Gastrocnemius medialis (tissue), 4 donors: ENCODE results near the gene NLGN1. TPM values are rescaled to one million over a fixed set of nuclear protein-coding genes. Genes with fewer than 3 reads are reported as not detected.

Source experiments
- ATAC-seq, 2 donors: fragments of 150-250 bp; one replicate each; pipeline ENCODE4 v1.9.1; 2016
- DNase-seq, 2 donors: peaks; one replicate each; pipeline ENCODE4 v3.0.0-alpha.2; 2019
- H3K27ac ChIP-seq, 4 donors: fragments of 200-600 bp; sonication (generic); 1 replicate in 1 of 4; 2 replicates in 3 of 4; pipeline ENCODE4 v1.5.1; 2016 to 2018; ENCODE audit warnings: mild to moderate bottlenecking in 2 of 4, moderate library complexity in 1 of 4
- H3K27me3 ChIP-seq, 3 donors: fragments of 200-600 bp; sonication (generic) in 2 of 3; 1 replicate in 1 of 3; 2 replicates in 2 of 3; pipeline versions ENCODE4 v1.5.1 to v1.6.0; 2016 to 2019; ENCODE audit warnings: mild to moderate bottlenecking in 1 of 3, moderate library complexity in 1 of 3
- H3K36me3 ChIP-seq, 2 donors: fragments of 200-600 bp; sonication (generic) in 1 of 2; one replicate each; pipeline ENCODE4 v1.5.1; 2017 to 2018
- H3K4me1 ChIP-seq, 2 donors: fragments of 200-600 bp; sonication (generic) in 1 of 2; one replicate each; pipeline ENCODE4 v1.5.1; 2016 to 2017; ENCODE audit warnings: mild to moderate bottlenecking in 2 of 2
- H3K4me3 ChIP-seq, 4 donors: fragments of 200-600 bp; sonication (generic) in 3 of 4; 1 replicate in 1 of 4; 2 replicates in 3 of 4; pipeline ENCODE4 v1.5.1; 2016 to 2019; ENCODE audit warnings: mild to moderate bottlenecking in 2 of 4
- H3K9me3 ChIP-seq, 3 donors: fragments of 200-600 bp; sonication (generic) in 2 of 3; 1 replicate in 1 of 3; 2 replicates in 2 of 3; pipeline ENCODE4 v1.5.1; 2016 to 2019
- POLR2A ChIP-seq, 2 donors: fragments of 450-650 bp; IDR thresholded peaks; one replicate each; pipeline ENCODE4 v1.6.1; 2017; ENCODE audit warnings: antibody characterized with exemption in 2 of 2, mild to moderate bottlenecking in 2 of 2, moderate library complexity in 2 of 2
- in situ Hi-C, 4 donors: fragments of 200-750 bp; cut with MboI; loops; one replicate each; pipeline versions ENCODE4 v1.15.0 to v1.8.0; 2017; ENCODE audit warnings: low sequenced_read_pairs in 4 of 4
- intact Hi-C: fragments of 100-400 bp; cut with DNase I; formaldehyde crosslinking; loops from one replicate; pipeline ENCODE4 v1.15.1; 2023; ENCODE audit warnings: low total_unique reads
- total RNA-seq, 4 donors: library from RNA; depleted of rRNA; stranded (reverse); fragments of >200 nt; gene quantifications; one replicate each; pipeline versions ENCODE4 v1.1.0 to v1.2.3, GENCODE V29; 2016
- TF ChIP-seq, protein P1 (sequence below), 5 experiments: fragments of 450-650 bp in 3 of 5; fragments of 200-600 bp in 2 of 5; sonication (generic) in 2 of 5; IDR thresholded peaks in 4 of 5; conservative IDR thresholded peaks in 1 of 5; 1 replicate in 4 of 5; 2 replicates in 1 of 5; pipeline ENCODE4 v1.5.1; 2016 to 2019; ENCODE audit warnings: antibody characterized with exemption in 5 of 5, mild to moderate bottlenecking in 3 of 5, moderate library complexity in 3 of 5

Gene NLGN1
- total RNA-seq, 4 donors from 2014 or later, result 0.52 to 1.9 (median 1.1) TPM

DNA sequence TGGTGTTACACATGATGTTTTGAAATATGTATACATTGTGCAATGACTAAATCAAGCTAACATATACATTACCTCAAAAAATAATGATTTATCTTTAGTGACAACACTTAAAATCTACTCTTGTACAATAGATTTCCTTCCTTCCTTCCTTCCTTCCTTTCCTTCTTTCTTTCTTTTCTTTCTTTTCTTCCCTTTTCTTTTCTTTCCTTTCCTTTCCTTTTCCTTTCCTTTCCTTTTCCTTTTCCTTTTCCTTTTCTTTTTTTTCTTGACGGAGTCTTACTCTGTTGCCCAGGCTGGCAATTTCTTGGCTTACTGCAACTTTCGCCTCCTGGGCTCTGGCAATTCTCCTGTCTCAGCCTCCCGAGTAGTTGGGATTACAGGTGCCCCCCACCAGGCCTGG is 170.5 kb downstream of the NLGN1 start:
- intact Hi-C loops, result no loop called here
- no peak for TF ChIP-seq POLR2A (IDR thresholded peaks at IDR 0.05)
- TF ChIP-seq, protein P1, sequence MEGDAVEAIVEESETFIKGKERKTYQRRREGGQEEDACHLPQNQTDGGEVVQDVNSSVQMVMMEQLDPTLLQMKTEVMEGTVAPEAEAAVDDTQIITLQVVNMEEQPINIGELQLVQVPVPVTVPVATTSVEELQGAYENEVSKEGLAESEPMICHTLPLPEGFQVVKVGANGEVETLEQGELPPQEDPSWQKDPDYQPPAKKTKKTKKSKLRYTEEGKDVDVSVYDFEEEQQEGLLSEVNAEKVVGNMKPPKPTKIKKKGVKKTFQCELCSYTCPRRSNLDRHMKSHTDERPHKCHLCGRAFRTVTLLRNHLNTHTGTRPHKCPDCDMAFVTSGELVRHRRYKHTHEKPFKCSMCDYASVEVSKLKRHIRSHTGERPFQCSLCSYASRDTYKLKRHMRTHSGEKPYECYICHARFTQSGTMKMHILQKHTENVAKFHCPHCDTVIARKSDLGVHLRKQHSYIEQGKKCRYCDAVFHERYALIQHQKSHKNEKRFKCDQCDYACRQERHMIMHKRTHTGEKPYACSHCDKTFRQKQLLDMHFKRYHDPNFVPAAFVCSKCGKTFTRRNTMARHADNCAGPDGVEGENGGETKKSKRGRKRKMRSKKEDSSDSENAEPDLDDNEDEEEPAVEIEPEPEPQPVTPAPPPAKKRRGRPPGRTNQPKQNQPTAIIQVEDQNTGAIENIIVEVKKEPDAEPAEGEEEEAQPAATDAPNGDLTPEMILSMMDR (IDR thresholded peaks at IDR 0.05 in 4 of 5, conservative IDR thresholded peaks at IDR 0.05 in 1 of 5), result no peak
- in situ Hi-C loops, result no loop called here

DNA sequence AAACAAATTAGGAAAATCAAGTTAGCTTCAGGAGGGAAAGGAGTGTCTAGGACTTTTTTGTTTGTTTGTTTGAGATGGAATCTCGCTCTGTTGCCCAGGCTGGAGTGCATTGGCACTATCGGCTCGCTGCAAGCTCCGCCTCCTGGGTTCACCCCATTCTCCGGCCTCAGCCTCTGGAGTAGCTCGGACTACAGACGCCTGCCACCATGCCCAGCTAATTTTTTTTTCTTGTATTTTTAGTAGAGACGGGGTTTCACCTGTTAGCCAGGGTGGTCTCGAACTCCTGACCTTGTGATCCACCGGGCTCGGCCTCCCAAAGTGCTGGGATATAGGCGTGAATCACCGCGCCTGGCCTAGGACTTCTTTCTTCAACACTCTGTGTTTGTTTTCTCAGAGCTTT is 171.1 kb downstream of the NLGN1 start:
- H3K27ac ChIP-seq, result no peak overlapping the region
- no peaks in the 10 kb centered on the region for H3K9me3 ChIP-seq
- ATAC-seq, result no peak
- DNase-seq, result no peak
- intact Hi-C loops (no loop called here), in situ Hi-C loops (no loop called here)
- TF ChIP-seq POLR2A (IDR thresholded peaks at IDR 0.05), result no peak
- TF ChIP-seq, protein P1 (IDR thresholded peaks at IDR 0.05 in 4 of 5, conservative IDR thresholded peaks at IDR 0.05 in 1 of 5), result no peak
- H3K4me3 ChIP-seq, result no peak overlapping the region
- no peaks in the 10 kb centered on the region for H3K36me3 ChIP-seq
- no peaks in the 10 kb centered on the region for H3K27me3 ChIP-seq
- H3K4me1 ChIP-seq, result no peaks in the 10 kb centered on the region

More for the DNA sequence above, 170.5 kb downstream of the NLGN1 start:
- no peak for ATAC-seq
- no peaks in the 10 kb centered on the region for H3K36me3 ChIP-seq
- no peak for DNase-seq
- no peak overlapping the region for H3K4me3 ChIP-seq
- H3K4me1 ChIP-seq, result no peaks in the 10 kb centered on the region
- no peak overlapping the region for H3K27ac ChIP-seq
- H3K27me3 ChIP-seq, result no peaks in the 10 kb centered on the region
- no peaks in the 10 kb centered on the region for H3K9me3 ChIP-seq

DNA sequence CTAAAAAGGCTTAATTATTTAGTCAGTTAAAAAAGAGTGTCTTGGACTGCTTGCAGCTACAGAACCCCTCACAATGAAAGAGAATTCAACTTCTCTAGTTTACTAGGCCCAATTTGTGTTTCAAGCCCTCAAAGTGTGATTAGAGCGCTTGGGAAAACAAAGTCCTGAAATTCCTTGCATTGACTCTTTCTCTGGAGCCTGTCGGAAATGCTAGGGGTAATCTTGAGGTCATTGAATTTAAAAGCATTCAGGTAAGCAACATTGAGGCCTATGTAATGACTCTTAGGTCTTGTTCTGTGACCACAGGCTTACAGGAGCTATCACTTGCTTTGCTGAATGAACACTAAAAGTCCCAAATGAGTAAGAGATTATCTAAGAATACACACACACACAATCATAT is 186.0 kb downstream of the NLGN1 start:
- TF ChIP-seq POLR2A (IDR thresholded peaks at IDR 0.05), result no peak
- TF ChIP-seq, protein P1 (IDR thresholded peaks at IDR 0.05 in 4 of 5, conservative IDR thresholded peaks at IDR 0.05 in 1 of 5), result no peak
- in situ Hi-C loops, result no loop called here
- DNase-seq (no peak), ATAC-seq (no peak)
- intact Hi-C loops, result no loop called here
- Histone ChIP-seq H3K4me3 (no peak overlapping the region), H3K4me1 (peaks cover 5 to 11% of the 10 kb centered on the region in 2 donors), H3K36me3 (no peaks in the 10 kb centered on the region), H3K9me3 (no peaks in the 10 kb centered on the region), H3K27ac (no peak overlapping the region), H3K27me3 (peaks cover 7 to 19% (median 10%) of the 10 kb centered on the region in 3 donors)

DNA sequence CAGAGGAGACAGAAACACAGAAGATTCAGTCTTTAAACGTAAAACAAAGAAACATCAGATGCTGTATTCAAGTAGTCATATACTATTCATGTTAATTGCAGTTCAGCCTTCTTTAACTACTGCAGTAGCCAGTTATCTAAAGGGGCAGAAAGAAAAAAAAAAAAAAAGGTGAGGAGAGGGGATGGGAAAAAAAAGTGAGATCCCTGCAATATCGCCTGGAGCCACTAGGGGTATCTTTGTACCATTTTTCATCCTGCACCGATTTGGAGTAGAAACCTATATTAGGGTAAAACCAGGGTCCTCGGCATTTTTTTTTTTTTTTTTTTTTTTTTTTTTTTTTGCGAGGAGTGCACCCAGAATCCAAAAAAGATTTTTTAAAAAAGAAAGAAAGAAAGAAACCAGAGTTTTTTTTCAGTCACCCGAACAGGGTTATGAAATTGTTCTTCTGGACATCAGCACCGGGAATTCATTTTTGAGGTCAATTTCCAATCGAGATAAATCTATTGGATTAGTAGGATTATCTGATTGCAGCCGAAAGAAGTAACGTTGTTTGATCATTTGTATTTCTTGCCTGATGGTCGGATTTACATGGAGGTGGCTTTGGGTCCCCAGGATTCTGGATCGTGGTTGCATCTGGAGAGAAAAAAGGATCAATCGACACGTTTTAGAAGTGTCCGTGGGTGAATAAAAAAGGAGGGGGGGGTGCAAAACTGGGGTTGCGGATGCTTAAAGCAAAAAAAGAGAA is 186.7 kb downstream of the NLGN1 start:
- Histone ChIP-seq H3K9me3 (no peaks in the 10 kb centered on the region), H3K27ac (no peak overlapping the region), H3K4me3 (peak overlapping the region; percentile 42 to 58 (median 46)), H3K36me3 (no peaks in the 10 kb centered on the region), H3K27me3 (peaks cover 7 to 19% (median 10%) of the 10 kb centered on the region in 3 donors), H3K4me1 (peaks cover 5 to 11% of the 10 kb centered on the region in 2 donors)
- no peak for TF ChIP-seq POLR2A (IDR thresholded peaks at IDR 0.05)
- TF ChIP-seq, protein P1 (IDR thresholded peaks at IDR 0.05 in 4 of 5, conservative IDR thresholded peaks at IDR 0.05 in 1 of 5), result peak; percentile 15 to 48 (median 32)
- DNase-seq (no peak), ATAC-seq (no peak)
- intact Hi-C loops (no loop called here), in situ Hi-C loops (no loop called here)
